ENCODE results near the gene OTULIN.

OTULIN gene

DNA sequence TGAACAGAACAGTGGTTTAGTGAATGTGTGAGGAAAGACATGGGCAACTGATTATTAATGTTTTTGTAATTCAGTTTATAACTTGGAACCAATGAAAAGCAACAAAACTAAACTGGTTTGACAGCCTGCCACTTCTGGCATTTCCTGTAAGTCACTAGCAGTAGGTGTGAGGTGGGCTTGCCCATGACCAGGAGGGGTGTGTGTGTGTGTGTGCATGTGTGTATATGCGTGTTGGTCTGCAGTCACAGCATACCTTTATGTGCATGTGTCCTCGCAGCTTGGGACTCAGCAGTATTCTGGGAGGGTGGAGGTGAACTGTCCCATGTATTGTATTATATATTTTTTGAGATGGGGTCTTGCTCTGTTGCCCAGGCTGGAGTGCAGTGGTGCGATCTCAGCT lies 32.3 kb downstream of the OTULIN start:
- no peak for DNase-seq (ENCODE audit: low spot score)

DNA sequence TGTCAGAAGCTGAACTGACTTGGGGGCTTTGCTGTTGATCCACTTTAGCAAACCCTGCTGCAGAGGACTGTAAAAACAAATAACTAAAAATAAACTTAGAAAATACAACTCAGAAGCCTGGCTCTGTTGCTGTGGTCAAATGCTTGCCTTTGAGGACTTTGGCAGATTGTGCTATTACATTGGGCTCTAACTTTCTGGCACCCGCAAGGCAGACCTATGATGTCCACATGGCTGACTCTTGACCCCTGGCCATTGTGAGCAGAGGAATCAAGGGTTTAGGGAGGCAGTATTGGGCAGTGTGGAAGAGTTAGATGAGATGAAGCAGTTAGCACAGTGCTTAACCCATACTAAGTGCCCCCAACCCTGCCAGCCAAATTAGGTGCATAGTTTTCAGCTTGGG lies 34.0 kb downstream of the OTULIN start:
- no peak for DNase-seq (ENCODE audit: low spot score)

DNA sequence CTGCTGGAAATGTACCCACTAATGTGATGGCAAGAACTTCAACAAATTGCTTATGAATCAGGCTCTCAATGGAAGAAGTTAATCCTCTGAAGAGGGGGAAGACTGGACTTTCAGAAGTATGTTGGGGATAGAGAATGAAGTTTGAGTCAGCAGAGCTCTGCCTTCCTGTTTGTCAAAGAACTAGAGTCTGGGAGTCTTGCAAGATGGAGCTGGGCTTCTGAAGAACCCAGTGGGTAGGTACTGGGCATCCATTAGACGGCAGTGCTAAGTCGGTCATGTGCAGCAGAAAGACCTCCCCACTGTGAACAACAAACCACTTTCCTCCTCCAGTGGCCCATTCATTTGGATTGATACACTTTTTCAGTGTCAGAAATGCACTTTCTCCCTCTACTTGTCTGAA lies 34.6 kb downstream of the OTULIN start:
- no peak for DNase-seq (ENCODE audit: low spot score)

DNA sequence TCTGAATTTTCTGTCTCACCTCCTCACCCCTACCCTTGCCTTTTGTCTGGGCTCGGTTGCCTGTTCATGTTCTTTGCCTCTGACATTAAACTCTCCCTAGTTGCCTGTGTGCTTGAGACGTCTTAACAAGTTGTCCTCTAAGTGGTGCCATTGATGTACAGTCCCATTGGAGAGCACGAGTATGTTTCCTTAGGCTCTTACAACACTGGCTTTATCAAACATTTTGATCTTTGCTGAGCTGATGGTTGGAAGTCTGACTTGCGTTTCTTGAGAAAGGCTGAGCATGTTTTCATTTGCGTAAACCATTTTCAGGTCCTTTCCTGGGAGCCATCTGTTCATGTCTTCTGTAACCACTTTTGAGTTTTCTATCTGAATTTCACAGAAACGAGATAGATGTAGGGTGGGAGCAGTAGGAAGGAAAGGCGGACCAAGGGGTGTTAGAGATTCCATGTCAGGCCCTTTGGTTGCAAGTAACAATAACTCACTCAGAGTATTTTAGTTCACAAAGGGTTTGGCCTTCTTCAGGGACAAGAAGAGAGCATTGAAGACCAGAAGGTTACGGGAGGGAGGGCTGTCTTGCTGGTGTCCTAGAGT lies 35.4 kb downstream of the OTULIN start:
- DNase-seq (ENCODE audit: low spot score) = no peak

DNA sequence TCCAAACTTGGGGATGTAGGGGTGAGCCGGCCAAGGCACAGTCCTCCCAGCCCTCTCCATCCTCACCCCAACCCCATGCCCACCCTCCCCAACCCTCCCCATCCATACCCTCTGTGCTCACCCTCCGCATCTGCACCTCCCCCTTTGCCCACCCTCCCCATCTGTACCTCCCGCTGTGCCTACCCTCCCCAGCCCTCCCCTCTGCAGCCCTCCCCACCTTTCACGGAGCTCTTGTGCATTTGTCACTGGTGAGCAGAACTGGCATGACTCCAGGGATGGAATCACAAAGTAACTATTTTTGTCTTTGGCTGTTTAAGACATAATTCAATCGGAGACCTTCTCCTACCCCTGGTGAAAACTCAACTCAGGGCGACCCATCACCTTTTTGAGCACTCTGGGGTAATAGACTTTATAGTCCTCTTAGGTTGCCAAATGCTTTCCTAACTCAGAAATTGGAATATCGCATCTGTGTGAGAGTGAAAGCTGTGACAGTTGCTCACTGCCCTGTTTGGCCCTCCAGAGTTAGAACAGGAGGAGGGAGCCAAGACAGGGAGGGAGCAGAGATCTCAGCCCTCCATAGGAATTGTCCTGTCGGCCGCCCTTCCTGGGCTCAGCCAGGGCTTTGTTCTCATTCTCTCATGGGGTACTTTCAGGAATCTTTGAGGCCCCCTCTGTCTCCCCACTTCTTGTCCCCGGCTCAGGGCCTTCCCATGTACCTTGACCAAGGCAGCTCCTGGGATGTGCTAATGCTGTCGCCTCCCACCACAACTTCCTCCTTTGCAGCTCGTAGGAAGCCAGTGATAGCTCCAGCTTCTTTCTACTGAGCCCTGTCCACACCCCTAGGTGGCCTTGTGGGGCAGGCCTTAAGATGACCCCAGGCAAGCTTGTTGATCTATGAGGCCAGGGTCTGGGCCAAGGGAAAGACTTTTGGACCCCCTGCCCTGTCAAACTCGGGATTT lies 36.2 kb downstream of the OTULIN start:
- DNase-seq (ENCODE audit: low spot score) = no peak

- no peak for DNase-seq (ENCODE audit: low spot score)
Measured at GRCh38 chr5:14701556-14701955, 37.0 kb downstream of the OTULIN start.

DNA sequence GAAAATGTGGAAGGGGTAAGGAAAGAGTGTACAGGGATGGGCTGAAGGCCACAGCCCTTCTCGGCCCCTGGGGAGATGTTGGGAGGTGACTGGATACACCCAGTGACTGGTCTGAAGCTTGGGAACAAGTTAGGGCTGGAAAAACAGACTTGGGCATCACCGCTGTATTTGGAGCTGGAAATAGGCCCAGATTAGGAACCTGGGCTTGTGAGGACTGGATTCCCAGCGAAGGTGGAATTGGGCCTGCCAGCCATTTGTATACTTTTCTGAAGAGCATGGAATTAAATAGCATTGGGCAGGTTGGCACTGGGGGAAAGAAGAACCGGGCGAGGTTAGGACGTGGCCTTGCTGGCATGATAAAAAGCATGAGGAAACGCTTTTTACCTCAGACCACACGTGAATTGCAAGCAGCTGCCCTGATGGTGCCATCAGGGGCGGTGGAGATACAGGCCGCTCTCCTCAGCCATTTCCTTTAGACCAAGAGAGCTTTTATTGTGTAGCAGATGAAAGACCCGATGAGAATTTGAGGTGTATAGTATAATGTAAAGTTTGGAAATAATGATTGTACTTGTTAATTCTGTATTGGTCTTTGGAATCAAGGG lies 37.8 kb downstream of the OTULIN start:
- no peak for DNase-seq (ENCODE audit: low spot score)

DNA sequence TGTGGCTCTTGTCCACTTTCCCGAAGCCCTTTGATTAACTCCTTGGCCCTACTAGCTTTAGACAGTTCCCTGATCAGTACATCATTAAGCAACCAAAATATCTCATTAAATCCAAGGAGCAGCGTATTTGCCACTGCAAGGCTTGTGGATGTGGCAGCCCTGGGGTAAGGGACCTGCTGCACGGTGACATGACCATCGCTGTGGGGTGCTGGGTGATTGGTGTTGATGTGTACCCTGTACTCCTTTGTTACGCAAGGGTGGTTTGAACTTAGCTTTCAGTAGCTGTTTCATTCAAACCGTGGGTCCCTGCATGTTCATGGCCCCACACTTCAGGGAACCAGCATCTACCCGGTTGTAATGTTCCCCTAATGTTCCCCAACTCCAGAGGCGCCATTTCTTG lies 41.0 kb downstream of the OTULIN start:
- DNase-seq (ENCODE audit: low spot score) = no peak

- peak; percentile 83 for DNase-seq (ENCODE audit: low spot score)
Measured at GRCh38 chr5:14706615-14707021, 42.1 kb downstream of the OTULIN start.

DNA sequence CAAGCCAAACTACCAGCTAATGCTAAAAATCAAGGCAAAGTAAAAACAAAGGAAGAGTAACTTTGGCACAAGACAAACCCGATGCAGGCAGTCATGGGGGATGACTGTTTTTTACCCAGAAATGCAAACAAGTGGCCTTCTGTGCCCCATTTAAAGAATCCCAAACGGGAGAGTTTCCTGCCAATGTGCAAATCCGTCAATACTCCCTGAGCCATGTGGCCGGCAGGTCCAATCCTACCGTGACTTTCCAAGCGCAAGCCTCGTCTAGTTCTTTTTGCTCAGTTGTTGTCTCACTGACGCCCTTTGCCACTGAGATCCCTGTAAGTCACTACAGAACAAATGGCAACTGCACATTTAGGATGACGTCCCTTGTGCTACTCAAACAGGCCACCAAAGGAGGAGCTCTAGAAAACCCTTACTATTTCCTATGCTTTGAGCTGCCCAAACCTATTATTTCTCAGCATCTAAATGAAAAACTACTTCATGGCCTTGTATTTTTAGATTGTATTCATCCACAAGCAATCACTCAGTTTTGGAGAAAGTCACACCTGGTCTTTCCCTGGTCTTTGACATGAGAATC lies 43.4 kb downstream of the OTULIN start:
- no peak for DNase-seq (ENCODE audit: low spot score)

DNA sequence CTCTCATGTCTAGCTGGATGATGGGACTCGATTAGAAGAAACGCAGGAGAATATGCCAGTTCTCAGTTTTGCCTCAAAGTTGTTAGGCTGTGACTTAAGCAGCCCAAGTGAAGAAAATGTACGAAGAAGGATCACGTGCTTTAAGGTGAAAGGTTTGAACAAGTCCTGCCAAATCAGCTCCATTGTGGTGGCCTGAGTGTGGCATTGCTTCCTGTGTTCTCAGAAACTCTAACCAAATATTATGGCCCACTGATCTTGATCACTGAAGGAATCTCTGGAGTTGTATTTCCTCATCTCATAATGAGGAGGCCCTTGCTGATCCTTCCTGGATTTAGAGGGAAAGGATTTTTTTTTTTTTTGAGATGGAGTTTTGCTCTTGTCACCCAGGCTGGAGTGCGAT lies 44.0 kb downstream of the OTULIN start:
- DNase-seq (ENCODE audit: low spot score) = no peak

DNA sequence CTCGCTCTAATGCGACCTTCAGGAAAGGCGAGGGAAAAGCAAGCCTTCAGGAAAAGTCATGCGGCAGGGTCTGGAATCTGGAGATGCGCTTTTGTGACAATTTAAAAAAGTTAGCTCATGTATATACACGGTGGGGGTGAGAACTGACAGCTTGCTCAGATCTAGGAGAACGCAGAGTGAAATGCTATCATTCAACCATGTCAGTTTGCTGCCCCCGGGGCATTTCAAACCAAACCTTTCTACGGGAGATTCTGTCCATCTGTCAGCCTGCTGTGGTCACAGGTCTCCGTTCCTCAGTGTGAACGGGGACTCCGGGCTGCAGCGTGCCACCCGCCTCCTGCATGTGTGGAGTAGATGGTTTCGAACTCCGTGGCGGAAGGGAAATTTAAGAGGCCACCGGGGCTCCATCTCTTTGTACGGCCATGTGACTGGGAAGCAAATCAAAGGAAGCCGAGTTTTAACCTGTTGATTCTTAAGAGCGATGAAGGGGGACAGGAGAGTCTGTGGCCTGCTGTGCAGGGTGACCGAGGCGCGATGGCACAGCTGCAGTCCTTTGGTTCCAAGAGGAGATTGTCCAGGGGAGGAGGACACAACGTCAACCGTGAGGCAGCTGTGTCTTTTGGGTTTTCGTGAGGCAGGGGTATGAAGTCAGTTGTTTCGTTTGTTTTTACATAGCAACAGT lies 45.9 kb downstream of the OTULIN start:
- DNase-seq (ENCODE audit: low spot score) = no peak

- DNase-seq (ENCODE audit: low spot score) = no peak
Measured at GRCh38 chr5:14712131-14712530, 47.6 kb downstream of the OTULIN start.

DNA sequence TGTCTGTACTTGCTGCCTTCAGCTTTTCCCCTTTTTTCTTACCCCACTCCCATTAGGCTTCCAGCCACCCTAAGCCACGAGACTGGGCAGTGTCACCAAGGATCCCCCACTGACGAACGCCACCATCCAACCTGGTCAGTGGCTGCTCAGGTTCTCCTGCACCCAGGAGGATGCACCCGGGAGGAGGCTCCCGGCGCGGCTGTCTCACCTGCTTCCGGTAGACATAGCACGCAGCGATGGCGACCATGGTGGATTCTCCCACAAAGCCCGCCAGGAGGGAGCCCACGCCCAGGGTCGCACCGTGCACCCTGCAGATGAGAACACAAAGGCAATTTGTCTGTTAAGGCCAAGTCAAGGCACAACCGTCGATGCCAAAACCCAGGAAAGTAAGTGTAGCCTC lies 48.1 kb downstream of the OTULIN start:
- no peak for DNase-seq (ENCODE audit: low spot score)

- no peak for DNase-seq (ENCODE audit: low spot score)
Measured at GRCh38 chr5:14713476-14714390, 49.2 kb downstream of the OTULIN start.

GRCh38 chr5:14714706-14715105 lies 50.2 kb downstream of the OTULIN start:
- no peak for DNase-seq (ENCODE audit: low spot score)

GRCh38 chr5:14715481-14715880 lies 51.0 kb downstream of the OTULIN start:
- DNase-seq (ENCODE audit: low spot score) = no peak

GRCh38 chr5:14716755-14717752 lies 52.5 kb downstream of the OTULIN start:
- no peak for DNase-seq (ENCODE audit: low spot score)

DNA sequence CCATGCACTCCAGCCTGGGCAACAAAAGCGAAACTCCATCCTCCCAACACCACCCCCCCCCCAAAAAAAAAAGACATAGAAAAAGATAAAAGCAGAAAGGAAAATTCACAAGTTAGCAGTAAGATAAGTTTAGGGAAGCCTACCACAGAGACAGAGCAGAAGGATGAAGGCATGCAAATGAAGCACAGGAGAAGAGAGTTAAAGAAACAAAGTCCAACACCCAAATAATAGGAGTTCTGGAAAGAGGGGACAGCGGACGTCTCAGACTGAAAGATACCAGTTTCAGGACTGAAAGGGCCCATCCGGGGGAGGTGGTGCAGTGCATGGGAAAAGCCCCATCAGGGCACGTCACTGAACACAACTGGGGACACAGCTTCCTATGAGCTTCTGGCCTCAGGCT lies 54.3 kb downstream of the OTULIN start:
- DNase-seq (ENCODE audit: low spot score) = no peak
